Measurements from ENCODE around the gene SCFD1.
"Not testable (repeated sequence)": the region's sequence is repeated elsewhere in the genome, so short reads cannot be mapped to it uniquely, and the experiment has no call there.

Gene SCFD1

GRCh38 chr14:30638926-30639325, 16.8 kb downstream of the SCFD1 start:
- Histone ChIP-seq H3F3A (ENCODE audit: control insufficient read depth, insufficient read depth) (no peaks in the 10 kb centered on the region), H4K20me1 (ENCODE audit: control insufficient read depth, insufficient read depth, low read depth, low read length) (no peaks in the 10 kb centered on the region), H3K4me2 (ENCODE audit: low read length) (no peak overlapping the region), H3K4me3 (ENCODE audit: low read length) (no peak overlapping the region), H3K27me3 (ENCODE audit: control insufficient read depth, low read length) (no peaks in the 10 kb centered on the region), H3K4me1 (ENCODE audit: control insufficient read depth, low read length) (no peaks in the 10 kb centered on the region), H3K36me3 (ENCODE audit: control insufficient read depth, low read length) (peaks cover 66% of the 10 kb centered on the region), H3K9me3 (ENCODE audit: control insufficient read depth, insufficient read depth, low read length) (no peaks in the 10 kb centered on the region; the same call in 1 of the 2 replicates), H3K79me2 (ENCODE audit: control insufficient read depth, low read length) (no peaks in the 10 kb centered on the region), H3K27ac (ENCODE audit: low read depth, low read length) (no peak overlapping the region), H3K9me2 (replicated peaks; ENCODE audit: control insufficient read depth, low read length) (no peaks in the 10 kb centered on the region)
- TF ChIP-seq EZH2phosphoT487 (IDR thresholded peaks at IDR 0.05; ENCODE audit: borderline replicate concordance, low read length) (no peak), CTCF (IDR thresholded peaks at IDR 0.05; ENCODE audit: low read depth, low read length, poor library complexity, severe bottlenecking) (no peak)

GRCh38 chr14:30641207-30641606, 19.1 kb downstream of the SCFD1 start:
- Histone ChIP-seq H3F3A (ENCODE audit: control insufficient read depth, insufficient read depth) (no peaks in the 10 kb centered on the region), H3K4me2 (ENCODE audit: low read length) (no peak overlapping the region), H3K27me3 (ENCODE audit: control insufficient read depth, low read length) (no peaks in the 10 kb centered on the region), H3K36me3 (ENCODE audit: control insufficient read depth, low read length) (peaks cover 68% of the 10 kb centered on the region), H3K27ac (ENCODE audit: low read depth, low read length) (no peak overlapping the region), H3K9me2 (replicated peaks; ENCODE audit: control insufficient read depth, low read length) (no peaks in the 10 kb centered on the region), H3K79me2 (ENCODE audit: control insufficient read depth, low read length) (peaks cover 9% of the 10 kb centered on the region), H3K4me1 (ENCODE audit: control insufficient read depth, low read length) (peaks cover 4% of the 10 kb centered on the region), H3K4me3 (ENCODE audit: low read length) (no peak overlapping the region), H3K9me3 (ENCODE audit: control insufficient read depth, insufficient read depth, low read length) (peaks cover 8% of the 10 kb centered on the region; the same call in 1 of the 2 replicates), H4K20me1 (ENCODE audit: control insufficient read depth, insufficient read depth, low read depth, low read length) (no peaks in the 10 kb centered on the region)
- TF ChIP-seq EZH2phosphoT487 (IDR thresholded peaks at IDR 0.05; ENCODE audit: borderline replicate concordance, low read length) = no peak
- TF ChIP-seq CTCF (IDR thresholded peaks at IDR 0.05; ENCODE audit: low read depth, low read length, poor library complexity, severe bottlenecking) = no peak

GRCh38 chr14:30644462-30644861, 22.3 kb downstream of the SCFD1 start:
- H3K27ac ChIP-seq (ENCODE audit: low read depth, low read length); H3F3A ChIP-seq (ENCODE audit: control insufficient read depth, insufficient read depth); H3K4me3 ChIP-seq (ENCODE audit: low read length); H3K4me2 ChIP-seq (ENCODE audit: low read length); H3K27me3 ChIP-seq (ENCODE audit: control insufficient read depth, low read length); H3K9me2 ChIP-seq (replicated peaks; ENCODE audit: control insufficient read depth, low read length); H3K9me3 ChIP-seq (ENCODE audit: control insufficient read depth, insufficient read depth, low read length); H4K20me1 ChIP-seq (ENCODE audit: control insufficient read depth, insufficient read depth, low read depth, low read length); H3K79me2 ChIP-seq (ENCODE audit: control insufficient read depth, low read length); H3K4me1 ChIP-seq (ENCODE audit: control insufficient read depth, low read length): not testable (repeated sequence)
- H3K36me3 ChIP-seq (ENCODE audit: control insufficient read depth, low read length) = peaks cover 68% of the 10 kb centered on the region

- Histone ChIP-seq H3K9me2 (replicated peaks; ENCODE audit: control insufficient read depth, low read length) (no peaks in the 10 kb centered on the region), H3K27me3 (ENCODE audit: control insufficient read depth, low read length) (no peaks in the 10 kb centered on the region), H3F3A (ENCODE audit: control insufficient read depth, insufficient read depth) (0 out of 2 replicates have a peak, but pooled peaks cover 3% of the 10 kb centered on the region), H4K20me1 (ENCODE audit: control insufficient read depth, insufficient read depth, low read depth, low read length) (no peaks in the 10 kb centered on the region), H3K9me3 (ENCODE audit: control insufficient read depth, insufficient read depth, low read length) (peaks cover 8% of the 10 kb centered on the region; the same call in 1 of the 2 replicates), H3K79me2 (ENCODE audit: control insufficient read depth, low read length) (peaks cover 9% of the 10 kb centered on the region), H3K27ac (ENCODE audit: low read depth, low read length) (no peak overlapping the region), H3K36me3 (ENCODE audit: control insufficient read depth, low read length) (peaks cover 69% of the 10 kb centered on the region), H3K4me3 (ENCODE audit: low read length) (no peak overlapping the region), H3K4me1 (ENCODE audit: control insufficient read depth, low read length) (peaks cover 8% of the 10 kb centered on the region), H3K4me2 (ENCODE audit: low read length) (no peak overlapping the region)
- TF ChIP-seq EZH2phosphoT487 (IDR thresholded peaks at IDR 0.05; ENCODE audit: borderline replicate concordance, low read length) = no peak
- no peak for TF ChIP-seq CTCF (IDR thresholded peaks at IDR 0.05; ENCODE audit: low read depth, low read length, poor library complexity, severe bottlenecking)
These were observed 23.5 kb downstream of the SCFD1 start for GRCh38 chr14:30645600-30645999.

Measured in DOHH2 (cell line).